Activated T-cell treated with anti-CD3 and anti-CD28 coated beads, Interleukin-2, amount 50 U/mL, for 72 hours (primary cell): ENCODE data around the gene CDK5RAP1. TPM values are rescaled to one million over a fixed set of nuclear protein-coding genes. Genes with fewer than 3 reads are reported as not detected.

Experiments used
- ATAC-seq, 2 donors: fragments of 150-1000 bp; cut with Tn5 transposase; replicated peaks in 1 of 2; 2 replicates each; pipeline ENCODE4 v1.10.0; 2021; ENCODE audit warnings: moderate library complexity in 2 of 2, mild to moderate bottlenecking in 1 of 2
- DNase-seq, 2 donors: peaks; one replicate each; pipeline ENCODE4 v3.0.0; 2021 to 2022; ENCODE audit warnings: mixed read lengths in 1 of 2
- H3K27ac Mint-ChIP-seq: one replicate; pipeline ENCODE4 v1.8.0; 2022; ENCODE audit warnings: mild to moderate bottlenecking, moderate library complexity, mixed read lengths
- H3K27me3 Mint-ChIP-seq: one replicate; pipeline ENCODE4 v1.8.0; 2022; ENCODE audit warnings: low read depth, mixed read lengths
- H3K36me3 Mint-ChIP-seq, 2 donors: one replicate each; pipeline ENCODE4 v1.8.0; 2022; ENCODE audit warnings: mixed read lengths in 2 of 2, mild to moderate bottlenecking in 1 of 2; ENCODE audit not compliant: insufficient read depth in 2 of 2
- H3K4me1 Mint-ChIP-seq: one replicate; pipeline ENCODE4 v1.8.0; 2022; ENCODE audit warnings: low read depth, mixed read lengths
- H3K4me3 Mint-ChIP-seq, 2 donors: one replicate each; pipeline ENCODE4 v1.8.0; 2022; ENCODE audit warnings: mild to moderate bottlenecking in 2 of 2, mixed read lengths in 2 of 2, moderate library complexity in 2 of 2
- H3K9me3 Mint-ChIP-seq, 2 donors: one replicate each; pipeline ENCODE4 v1.8.0; 2022; ENCODE audit warnings: mixed read lengths in 2 of 2
- total RNA-seq, 2 donors: library from RNA; stranded (reverse); gene quantifications; one replicate each; pipeline ENCODE4 v1.2.3, GENCODE V29; 2022

CDK5RAP1 gene
- total RNA-seq, 2 donors from 2014 or later: 43.0 to 64.2 TPM

GRCh38 chr20:33310327-33310899, 90.9 kb downstream of the CDK5RAP1 start:
- H3K27me3 Mint-ChIP-seq: no peaks in the 10 kb centered on the region
- ATAC-seq (no peak), DNase-seq (no peak)
- no peak overlapping the region for H3K4me3 Mint-ChIP-seq
- no peaks in the 10 kb centered on the region for H3K4me1 Mint-ChIP-seq
- peaks cover 0 to 3% of the 10 kb centered on the region in 2 donors for H3K9me3 Mint-ChIP-seq
- no peaks in the 10 kb centered on the region for H3K36me3 Mint-ChIP-seq
- no peak overlapping the region for H3K27ac Mint-ChIP-seq

GRCh38 chr20:33309631-33310030, 91.7 kb downstream of the CDK5RAP1 start:
- no peak overlapping the region for H3K27ac Mint-ChIP-seq
- no peak overlapping the region for H3K4me3 Mint-ChIP-seq
- H3K4me1 Mint-ChIP-seq: no peaks in the 10 kb centered on the region
- ATAC-seq: no peak
- no peaks in the 10 kb centered on the region for H3K36me3 Mint-ChIP-seq
- no peak for DNase-seq
- H3K9me3 Mint-ChIP-seq: peaks cover 0 to 3% of the 10 kb centered on the region in 2 donors
- no peaks in the 10 kb centered on the region for H3K27me3 Mint-ChIP-seq

Other genes with a start within 250 kb of the CDK5RAP1 start
- not detected for gene BPIFA2, start 233.4 kb downstream of the CDK5RAP1 start, total RNA-seq
- gene BPIFA3, start 184.2 kb downstream of the CDK5RAP1 start, total RNA-seq: not detected
- not detected for gene BPIFA1, start 165.5 kb downstream of the CDK5RAP1 start, total RNA-seq
- gene BPIFB1, start 118.3 kb downstream of the CDK5RAP1 start, total RNA-seq: not detected
- 1 to 10 TPM; 2.2 to 3.7 TPM for gene SNTA1, start 42.2 kb upstream of the CDK5RAP1 start, total RNA-seq
- gene CBFA2T2, start 88.6 kb upstream of the CDK5RAP1 start, total RNA-seq: 10 to 100 TPM; 14.4 to 15.7 TPM